Breast epithelium (tissue), 3 donors: ENCODE results near the gene VBP1.
"Not testable (repeated sequence)": the region's sequence is repeated elsewhere in the genome, so short reads cannot be mapped to it uniquely, and the experiment has no call there.

Source experiments
- CTCF ChIP-seq, 3 donors: fragments of 450-650 bp; IDR thresholded peaks; one replicate each; pipeline ENCODE4 v1.5.1; 2016 to 2017; ENCODE audit warnings: antibody characterized with exemption in 3 of 3, mild to moderate bottlenecking in 3 of 3, moderate library complexity in 3 of 3
- POLR2A ChIP-seq: fragments of 450-650 bp; IDR thresholded peaks from one replicate; pipeline ENCODE4 v1.6.1; 2016; ENCODE audit warnings: antibody characterized with exemption, mild to moderate bottlenecking, moderate library complexity
- POLR2AphosphoS5 ChIP-seq, 3 donors: sonication (generic); formaldehyde crosslinking; IDR thresholded peaks; one replicate each; pipeline ENCODE4 v1.6.1; 2017; ENCODE audit warnings: antibody characterized with exemption in 3 of 3

- not testable (repeated sequence) for TF ChIP-seq CTCF (IDR thresholded peaks at IDR 0.05); POLR2AphosphoS5 (IDR thresholded peaks at IDR 0.05); POLR2A
Observed at GRCh38 chrX:155267995-155268394, 51.7 kb downstream of the VBP1 start.
